ENCODE measurements around the gene DHFR2.
"Not testable (repeated sequence)": the region's sequence is repeated elsewhere in the genome, so short reads cannot be mapped to it uniquely, and the experiment has no call there.

Gene DHFR2

GRCh38 chr3:94062513-94063404 lies at the start of gene DHFR2, which contains the start of gene NSUN3:
Gene DHFR2 (minus strand): TSS chr3:94062916. CDS start chr3:94061511, 1,405 bp downstream.
Gene NSUN3 (plus strand): TSS chr3:94063061. CDS start chr3:94063127, 66 bp downstream.
- DNase-seq, result peak; percentile 99

GRCh38 chr3:94110854-94111253 lies 48.1 kb upstream of the DHFR2 start:
- DNase-seq, result no peak

DNA sequence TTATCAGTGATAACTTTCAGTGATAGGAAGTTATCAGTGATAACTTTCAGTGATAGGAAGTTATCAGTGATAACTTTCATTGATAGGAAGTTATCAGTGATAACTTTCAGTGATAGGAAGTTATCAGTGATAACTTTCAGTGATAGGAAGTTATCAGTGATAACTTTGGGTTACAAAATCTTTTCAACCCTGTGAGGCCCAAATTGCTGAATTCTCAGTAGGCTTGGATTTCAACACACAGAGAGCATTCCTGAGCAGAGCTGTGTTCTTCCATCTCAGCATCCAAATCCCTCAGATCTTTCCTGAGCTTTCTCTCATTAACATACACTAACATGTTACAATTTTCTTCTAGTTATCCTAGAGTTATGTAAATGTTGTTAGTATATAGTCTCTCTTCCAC lies 47.5 kb upstream of the DHFR2 start:
- DNase-seq, result not testable (repeated sequence)

DNA sequence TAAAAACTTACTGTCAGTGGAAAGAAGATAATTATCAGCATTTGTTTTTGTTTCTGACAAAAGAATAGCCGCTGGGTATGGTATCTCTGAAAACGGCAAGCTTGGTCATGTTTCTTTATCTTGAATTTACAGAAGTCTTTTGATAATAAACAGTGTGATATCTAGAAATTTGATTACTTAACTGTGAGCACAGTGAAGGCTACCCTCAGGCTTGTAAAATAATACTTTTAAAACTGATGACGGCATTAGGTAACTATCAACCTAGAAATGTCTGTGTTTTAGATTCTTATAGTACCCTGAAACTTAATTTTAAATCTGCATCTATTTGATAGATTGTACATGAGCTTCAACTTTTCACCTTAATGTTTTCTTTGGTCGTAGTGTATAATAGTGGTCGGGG lies 43.6 kb upstream of the DHFR2 start:
- DNase-seq, result no peak

DNA sequence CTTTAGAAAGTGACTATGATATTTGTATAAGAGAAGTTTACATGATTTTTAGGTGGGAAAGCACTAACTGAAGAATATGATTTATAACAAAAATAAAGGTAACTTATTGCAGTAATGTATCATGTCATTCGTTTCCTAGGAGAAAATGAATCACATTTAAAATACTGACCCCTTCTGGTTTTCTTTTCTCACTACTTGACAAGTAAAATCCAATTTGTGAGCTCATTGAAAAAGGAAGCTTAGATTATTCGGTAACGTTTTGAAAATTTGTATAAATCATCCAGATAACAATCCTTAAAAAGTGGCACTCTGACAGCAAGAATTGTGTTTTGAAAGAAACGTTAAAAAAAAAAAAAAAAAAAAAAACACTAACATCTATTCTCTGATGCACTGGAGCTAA lies 39.1 kb upstream of the DHFR2 start:
- DNase-seq, result no peak

DNA sequence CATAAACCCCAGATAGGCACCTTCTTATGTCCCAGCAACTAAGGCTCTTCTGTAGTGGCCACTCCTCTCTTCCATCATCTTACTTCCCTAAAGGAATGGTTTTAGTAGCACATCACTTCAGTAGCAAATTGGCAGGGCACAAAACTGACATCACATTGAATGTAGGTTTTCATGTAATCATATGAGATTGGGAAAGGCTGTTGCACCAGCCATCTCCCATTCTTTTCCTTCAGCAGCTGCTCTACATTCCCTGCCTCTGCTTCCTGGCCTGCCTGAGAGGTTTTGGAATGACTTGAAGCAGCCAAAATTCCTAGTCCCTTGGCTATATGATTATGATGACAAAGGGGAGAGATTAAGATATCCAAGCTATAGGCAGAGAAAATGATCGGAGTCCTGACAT lies 36.6 kb upstream of the DHFR2 start:
- no peak for DNase-seq

DNA sequence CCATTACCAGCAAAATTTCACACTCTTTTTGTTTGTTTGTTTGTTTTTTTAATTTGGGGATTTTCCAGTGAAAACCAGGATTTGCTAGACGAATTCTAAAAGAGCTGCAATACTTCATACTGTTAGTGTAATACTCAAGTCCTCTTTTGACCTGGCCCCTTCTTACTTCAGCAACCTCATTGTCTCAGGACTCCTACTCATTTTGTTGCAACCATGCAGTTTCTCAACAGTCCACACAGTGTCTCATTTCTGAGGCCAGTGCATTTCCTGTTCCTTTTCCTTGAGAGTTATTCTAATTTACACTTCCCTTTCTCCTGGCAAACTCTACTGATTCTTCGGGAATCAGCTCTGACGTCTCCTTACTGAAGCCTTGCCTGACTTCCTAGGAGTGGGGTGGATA lies 35.7 kb upstream of the DHFR2 start:
- no peak for DNase-seq

DNA sequence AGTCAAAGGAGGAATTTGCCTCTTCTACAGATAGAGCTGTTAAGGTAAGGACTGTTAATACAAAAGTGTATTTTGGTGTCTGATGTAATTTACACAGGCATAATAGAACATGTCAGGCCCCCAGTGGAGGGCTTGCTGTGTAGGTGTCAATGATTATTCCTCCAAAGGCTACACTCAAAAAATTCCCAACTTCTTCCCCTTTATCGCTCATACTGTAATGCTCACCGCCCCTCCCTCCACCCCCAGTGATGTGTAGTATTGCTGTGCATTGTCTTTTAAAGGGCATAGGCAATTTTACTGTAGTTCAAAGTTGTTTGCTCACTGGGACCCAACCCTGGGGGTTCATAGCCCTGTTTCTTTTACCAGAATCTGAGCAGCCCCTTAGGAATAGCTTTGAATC lies 32.4 kb upstream of the DHFR2 start:
- no peak for DNase-seq

- DNase-seq, result no peak
These were observed 30.4 kb upstream of the DHFR2 start for GRCh38 chr3:94093151-94093550.

DNA sequence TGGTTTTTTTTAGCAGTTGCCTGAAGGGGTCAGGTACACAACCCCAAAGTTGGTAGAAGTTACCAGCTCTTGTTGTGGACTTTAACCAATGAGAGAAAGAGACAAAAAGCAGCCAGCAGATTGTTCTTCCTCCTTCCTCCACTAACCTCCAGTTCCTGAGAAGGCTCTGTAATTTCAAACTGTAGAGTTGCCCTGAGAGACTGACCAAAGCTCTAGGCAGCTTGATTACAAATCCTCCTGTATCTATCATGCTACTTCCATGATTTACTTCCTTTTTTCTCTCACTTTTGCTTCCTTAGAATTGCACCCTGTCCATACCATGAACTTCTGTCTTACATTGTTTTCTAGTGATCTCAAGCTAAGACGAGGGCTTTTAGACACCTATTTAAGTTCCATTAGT lies 29.4 kb upstream of the DHFR2 start:
- no peak for DNase-seq

GRCh38 chr3:94089126-94089525 lies 26.4 kb upstream of the DHFR2 start:
- no peak for DNase-seq

DNA sequence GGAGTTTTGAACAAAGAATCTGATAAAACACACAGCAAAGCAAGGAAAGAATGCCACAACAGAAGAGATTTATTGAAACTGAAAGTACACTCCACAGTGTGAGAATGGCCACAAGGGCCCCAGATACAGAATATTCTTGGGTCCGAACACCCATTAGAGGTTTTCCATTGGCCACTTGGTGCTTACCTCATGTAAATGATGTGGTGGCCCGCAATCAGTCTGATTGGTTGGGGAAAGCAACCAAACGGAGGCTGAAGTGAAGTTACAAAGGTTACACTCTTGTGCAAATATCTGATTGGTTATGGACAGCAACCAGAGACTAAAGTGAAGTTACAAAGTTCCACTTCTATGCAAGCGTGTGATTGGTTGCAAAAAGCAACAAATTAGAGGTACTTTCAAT lies 20.5 kb upstream of the DHFR2 start:
- no peak for DNase-seq

DNA sequence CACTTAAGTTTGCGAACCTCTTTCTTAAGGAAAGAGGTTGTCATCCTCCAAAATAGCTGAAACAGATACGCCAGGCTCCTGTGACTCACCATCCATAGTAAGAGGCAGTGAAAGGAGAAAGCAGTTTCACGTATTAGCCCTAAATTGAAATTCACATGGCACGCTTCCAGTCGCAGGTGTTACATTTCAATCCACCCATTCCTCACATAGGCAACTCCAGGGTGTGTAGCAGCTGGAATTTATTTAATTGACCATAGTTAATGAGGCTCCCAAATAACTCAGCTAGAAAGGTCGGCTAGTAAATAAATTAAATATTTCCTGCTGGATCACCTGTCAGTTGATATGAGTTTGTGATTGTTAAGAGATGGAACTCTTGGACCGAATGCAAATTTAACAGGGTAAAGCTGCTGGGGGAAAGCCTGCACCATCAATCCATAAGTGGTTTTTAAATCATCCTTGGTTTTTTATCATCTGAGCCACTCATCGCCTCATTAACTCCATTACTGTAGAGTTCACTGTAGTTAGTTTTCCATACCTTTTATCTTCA lies 19.7 kb upstream of the DHFR2 start:
- peak; percentile 86 for DNase-seq

GRCh38 chr3:94081884-94082283 lies 19.2 kb upstream of the DHFR2 start:
- no peak for DNase-seq

DNA sequence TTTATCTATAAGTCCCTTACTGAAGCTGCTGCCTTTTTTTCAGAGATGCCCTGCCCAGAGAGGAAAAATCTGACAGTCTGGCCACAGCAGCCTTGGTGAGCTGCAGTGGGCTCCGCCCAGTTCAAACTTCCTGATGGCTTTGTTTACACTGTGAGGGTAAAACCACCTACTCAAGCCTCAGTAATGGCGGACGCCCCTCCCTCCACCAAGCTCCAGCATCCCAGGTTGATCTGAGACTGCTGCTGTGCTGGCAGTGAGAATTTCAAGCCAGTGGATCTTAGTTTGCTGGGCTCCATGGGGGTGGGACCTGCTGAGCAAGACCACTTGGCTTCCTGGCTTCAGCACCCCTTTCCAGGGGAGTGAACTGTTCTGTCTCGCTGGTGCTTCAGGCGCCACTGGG lies 17.8 kb upstream of the DHFR2 start:
- DNase-seq, result not testable (repeated sequence)

DNA sequence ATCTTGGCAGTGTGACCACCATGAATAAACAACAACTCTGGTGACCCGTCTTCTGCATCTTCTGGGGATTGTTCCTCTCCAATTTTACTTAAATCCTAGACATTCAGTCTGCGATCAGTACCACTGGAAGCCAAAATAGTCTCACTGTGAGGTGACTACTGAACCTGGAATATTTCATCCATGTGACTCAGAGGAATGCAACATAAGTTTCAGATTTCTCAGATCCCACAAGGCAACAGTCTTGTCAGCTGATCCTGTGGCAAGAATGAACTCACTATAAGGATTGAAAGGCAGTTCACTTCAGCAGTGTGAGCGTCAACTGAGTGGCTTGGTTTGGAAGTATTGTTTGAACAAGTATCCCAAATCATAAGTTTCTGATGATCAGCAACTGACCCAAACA lies 13.3 kb upstream of the DHFR2 start:
- no peak for DNase-seq

GRCh38 chr3:94071713-94072284 lies 9.1 kb upstream of the DHFR2 start:
- DNase-seq, result no peak

GRCh38 chr3:94070341-94070911 lies 7.7 kb upstream of the DHFR2 start:
- no peak for DNase-seq

- DNase-seq, result peak; percentile 28
These were observed 6.6 kb upstream of the DHFR2 start for GRCh38 chr3:94069194-94069813.

GRCh38 chr3:94066506-94067500 lies 4.1 kb upstream of the DHFR2 start:
- no peak for DNase-seq

GRCh38 chr3:94065819-94066480 lies 3.2 kb upstream of the DHFR2 start:
- DNase-seq, result no peak
